Measurements from ENCODE around the gene KCTD10. TPM values are rescaled to one million over a fixed set of nuclear protein-coding genes. Genes with fewer than 3 reads are reported as not detected.
A peak's percentile ranks its signal among the peaks of the same experiment; 100 is the strongest.

Gene KCTD10
- total RNA-seq, 1 experiment from 2014 or later, result 71.3 TPM

GRCh38 chr12:109458086-109458485 lies 19.0 kb downstream of the KCTD10 start:
- Histone ChIP-seq H3K27ac (ENCODE audit: insufficient read length, low read depth, low read length) (peak overlapping the region; percentile 88), H3K9me3 (ENCODE audit: control insufficient read depth, low read depth, low read length) (no peaks in the 10 kb centered on the region), H4K8ac (replicated peaks; ENCODE audit: insufficient read length, low read depth, low read length) (no peak overlapping the region), H3K14ac (ENCODE audit: insufficient read depth, low read length) (no peak overlapping the region; the same call in 1 of the 2 replicates), H2BK120ac (ENCODE audit: low read depth, low read length, poor library complexity, severe bottlenecking) (peak overlapping the region; percentile 42), H2BK5ac (ENCODE audit: insufficient read length, low read length) (no peak overlapping the region), H3K4ac (ENCODE audit: low read depth, low read length) (no peak overlapping the region; the same call in 1 of the 2 replicates), H3K9ac (ENCODE audit: extremely low read depth, insufficient read length, low read length) (peak overlapping the region; percentile 15), H3K79me1 (ENCODE audit: insufficient read depth, low read depth, low read length, poor library complexity, severe bottlenecking) (peaks cover 6% of the 10 kb centered on the region), H4K20me1 (ENCODE audit: control insufficient read depth, insufficient read depth, insufficient read length) (peaks cover 2% of the 10 kb centered on the region), H2AK5ac (ENCODE audit: insufficient read length, low read length) (peak overlapping the region; percentile 1), H3K23ac (ENCODE audit: insufficient read length, low read depth, low read length) (no peak overlapping the region), H3K27me3 (ENCODE audit: insufficient read depth, low read length) (no peaks in the 10 kb centered on the region), H3K4me2 (ENCODE audit: insufficient read depth, insufficient read length, low read length) (peak overlapping the region; percentile 34), H3T11ph (ENCODE audit: low read length) (peak overlapping the region; percentile 13), H2AFZ (ENCODE audit: low read length) (no peak overlapping the region), H3K56ac (ENCODE audit: insufficient read length, low read depth, low read length) (no peak overlapping the region), H4K91ac (ENCODE audit: insufficient read length, low read depth, low read length) (peak overlapping the region; percentile 5), H3K23me2 (ENCODE audit: insufficient read length, low read depth, low read length, poor library complexity, severe bottlenecking) (no peaks in the 10 kb centered on the region), H3K79me2 (ENCODE audit: insufficient read depth, low read length) (peaks cover 5% of the 10 kb centered on the region; the same call in 1 of the 2 replicates), H4K5ac (ENCODE audit: insufficient read length, low read depth, low read length) (no peak overlapping the region), H2BK20ac (ENCODE audit: low read depth, low read length, poor library complexity, severe bottlenecking) (no peak overlapping the region), H3K4me1 (ENCODE audit: insufficient read depth, low read length) (peaks cover 31% of the 10 kb centered on the region; the same call in 1 of the 2 replicates), H2BK12ac (ENCODE audit: insufficient read length, low read depth, low read length) (peak overlapping the region; percentile 42), H3K18ac (ENCODE audit: insufficient read length, low read depth, low read length) (peak overlapping the region; percentile 45), H2BK15ac (ENCODE audit: low read depth, low read length) (no peak overlapping the region)
- no CpG with 5 or more reads among the region's 4 CpGs for WGBS (ENCODE audit: extremely low coverage, insufficient read length, low lambda C conversion rate)
- Mint-ChIP-seq H3K27me3 (ENCODE audit: low read depth) (no peaks in the 10 kb centered on the region), H3K4me1 (peaks cover 59 to 61% of the 10 kb centered on the region in 2 experiments), H3K36me3 (ENCODE audit: insufficient read depth in 1 of 3, low read depth in 3 of 3) (peaks cover 32 to 60% (median 56%) of the 10 kb centered on the region in 3 experiments; a peak in 6 of 7 replicates), H3K9me3 (no peaks in the 10 kb centered on the region; a peak in 2 of 5 replicates), H3K4me3 (peak overlapping the region; percentile 32 to 46), H3K27ac (peak overlapping the region; percentile 97 to 100 (median 98))
- TF ChIP-seq CTCF (conservative IDR thresholded peaks at IDR 0.05), result no peak
- DNase-seq, result no peak
